ENCODE measurements around the gene RCL1.

- TF ChIP-seq CTCF (IDR thresholded peaks at IDR 0.05) (peak; percentile 73 to 87 (median 82)), POLR2AphosphoS5 (IDR thresholded peaks at IDR 0.05) (no peak), POLR2A (IDR thresholded peaks at IDR 0.05) (no peak)
Observed at GRCh38 chr9:4762108-4762885, 30.4 kb upstream of the RCL1 start.
